Duodenal mucosa (tissue), 2 donors: ENCODE results near the gene CALML3.

Experiments
- H3K27ac ChIP-seq: one replicate; pipeline ENCODE4 v1.7.0; 2013; ENCODE audit warnings: low read depth, low read length
- H3K27me3 ChIP-seq, 2 donors: one replicate each; pipeline ENCODE4 v1.7.0; 2013; ENCODE audit warnings: low read length in 2 of 2, control low read depth in 1 of 2; ENCODE audit not compliant: insufficient read depth in 2 of 2, control insufficient read depth in 1 of 2
- H3K36me3 ChIP-seq, 2 donors: one replicate each; pipeline ENCODE4 v1.7.0; 2013; ENCODE audit warnings: low read length in 2 of 2, control low read depth in 1 of 2; ENCODE audit not compliant: insufficient read depth in 2 of 2, control insufficient read depth in 1 of 2
- H3K4me1 ChIP-seq, 2 donors: one replicate each; pipeline ENCODE4 v1.7.0; 2013; ENCODE audit warnings: low read length in 2 of 2, control low read depth in 1 of 2; ENCODE audit not compliant: insufficient read depth in 2 of 2, control insufficient read depth in 1 of 2
- H3K4me3 ChIP-seq, 2 donors: one replicate each; pipeline ENCODE4 v1.7.0; 2013; ENCODE audit warnings: low read length in 2 of 2, low read depth in 1 of 2
- H3K9ac ChIP-seq, 2 donors: one replicate each; pipeline ENCODE4 v1.7.0; 2013; ENCODE audit warnings: low read length in 2 of 2, low read depth in 1 of 2
- H3K9me3 ChIP-seq, 2 donors: one replicate each; pipeline ENCODE4 v1.7.0; 2013; ENCODE audit warnings: low read length in 2 of 2, control low read depth in 1 of 2; ENCODE audit not compliant: control insufficient read depth in 1 of 2

Gene CALML3

DNA sequence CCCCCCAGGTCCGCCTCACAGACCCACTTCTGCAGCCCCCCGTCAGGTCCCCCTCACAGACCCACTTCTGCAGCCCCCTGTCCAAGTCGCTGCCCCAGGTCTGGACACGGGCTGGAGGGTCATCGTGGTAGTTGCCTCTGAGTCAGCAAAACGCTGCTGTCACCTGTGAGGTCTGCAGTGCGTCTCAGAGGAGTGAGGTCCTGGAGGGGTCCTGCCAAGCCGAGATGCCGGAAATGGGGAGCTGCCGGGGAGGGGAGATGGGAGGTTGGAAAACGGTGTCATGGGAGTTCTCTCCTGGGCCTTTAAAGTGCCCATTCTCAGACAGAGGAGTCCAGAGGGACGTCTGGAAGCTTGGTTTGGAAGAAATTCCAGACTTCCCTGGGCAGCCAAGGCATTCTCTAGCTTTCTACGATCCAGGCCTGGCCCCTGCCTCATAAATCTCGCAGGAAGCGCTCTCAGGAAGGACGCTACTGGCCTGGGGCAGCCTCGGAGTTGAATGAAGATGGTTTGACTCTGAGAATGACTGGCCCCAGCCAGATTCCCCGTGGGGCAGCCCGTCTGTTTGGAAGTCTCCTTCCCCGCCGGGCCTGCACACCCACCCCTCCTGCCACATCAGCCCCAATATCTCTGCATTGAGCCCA is 38.7 kb downstream of the CALML3 start:
- Histone ChIP-seq H3K9ac (no peak overlapping the region), H3K4me3 (no peak overlapping the region), H3K27ac (no peak overlapping the region)

DNA sequence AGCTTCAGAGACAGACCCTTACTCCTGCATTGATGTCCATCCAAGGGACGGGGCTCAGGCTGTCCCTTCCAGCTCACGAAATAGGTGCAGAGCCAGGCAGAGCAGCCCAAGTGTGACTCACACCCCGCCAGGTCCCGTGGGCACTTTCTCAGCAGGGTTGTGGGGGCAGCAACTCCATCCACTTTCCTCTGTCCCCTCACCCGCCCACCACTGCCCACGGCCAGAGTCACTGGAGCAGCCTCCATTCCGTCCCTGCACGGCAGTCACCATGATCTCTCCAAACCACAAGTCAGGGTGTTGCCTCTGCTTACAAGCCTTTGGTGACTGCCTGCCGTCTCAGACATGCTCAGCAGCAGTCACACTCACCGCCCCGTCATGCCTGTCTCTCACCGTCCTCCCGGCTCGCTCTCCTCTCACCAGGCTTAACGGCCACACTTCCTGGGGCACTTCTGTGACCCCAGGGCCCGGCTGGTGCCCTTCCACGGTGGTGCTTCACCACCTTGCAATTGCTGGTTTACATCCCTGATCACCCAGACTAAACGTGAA is 39.3 kb downstream of the CALML3 start:
- Histone ChIP-seq H3K27me3 (no peaks in the 10 kb centered on the region), H3K9ac (no peak overlapping the region), H3K9me3 (no peaks in the 10 kb centered on the region), H3K27ac (no peak overlapping the region), H3K36me3 (no peaks in the 10 kb centered on the region), H3K4me3 (no peak overlapping the region), H3K4me1 (peaks cover 9 to 12% of the 10 kb centered on the region in 2 donors)

More for the DNA sequence above, 38.7 kb downstream of the CALML3 start:
- Histone ChIP-seq H3K36me3 (no peaks in the 10 kb centered on the region), H3K27me3 (no peaks in the 10 kb centered on the region), H3K9me3 (no peaks in the 10 kb centered on the region), H3K4me1 (peaks cover 9 to 12% of the 10 kb centered on the region in 2 donors)

- Histone ChIP-seq H3K9ac (no peak overlapping the region), H3K36me3 (no peaks in the 10 kb centered on the region), H3K4me3 (no peak overlapping the region), H3K27me3 (no peaks in the 10 kb centered on the region), H3K4me1 (peaks cover 9 to 12% of the 10 kb centered on the region in 2 donors), H3K9me3 (no peaks in the 10 kb centered on the region), H3K27ac (no peak overlapping the region)
These were observed 39.9 kb downstream of the CALML3 start for GRCh38 chr10:5564537-5565204.

GRCh38 chr10:5565205-5565545 is 40.4 kb downstream of the CALML3 start:
- H3K4me3 ChIP-seq, result no peak overlapping the region
- H3K9ac ChIP-seq, result no peak overlapping the region
- H3K4me1 ChIP-seq, result peaks cover 9 to 12% of the 10 kb centered on the region in 2 donors
- H3K9me3 ChIP-seq, result no peaks in the 10 kb centered on the region
- no peaks in the 10 kb centered on the region for H3K36me3 ChIP-seq
- H3K27me3 ChIP-seq, result no peaks in the 10 kb centered on the region
- no peak overlapping the region for H3K27ac ChIP-seq

- Histone ChIP-seq H3K4me1 (peaks cover 9 to 12% of the 10 kb centered on the region in 2 donors), H3K36me3 (no peaks in the 10 kb centered on the region), H3K9ac (no peak overlapping the region), H3K9me3 (no peaks in the 10 kb centered on the region), H3K27me3 (no peaks in the 10 kb centered on the region), H3K4me3 (no peak overlapping the region), H3K27ac (no peak overlapping the region)
These were observed 41.2 kb downstream of the CALML3 start for GRCh38 chr10:5565671-5566581.

- Histone ChIP-seq H3K4me3 (no peak overlapping the region), H3K9me3 (no peaks in the 10 kb centered on the region), H3K4me1 (peaks cover 13 to 19% of the 10 kb centered on the region in 2 donors), H3K27ac (no peak overlapping the region), H3K27me3 (no peaks in the 10 kb centered on the region), H3K36me3 (no peaks in the 10 kb centered on the region), H3K9ac (no peak overlapping the region)
These were observed 41.9 kb downstream of the CALML3 start for GRCh38 chr10:5566614-5567013.

DNA sequence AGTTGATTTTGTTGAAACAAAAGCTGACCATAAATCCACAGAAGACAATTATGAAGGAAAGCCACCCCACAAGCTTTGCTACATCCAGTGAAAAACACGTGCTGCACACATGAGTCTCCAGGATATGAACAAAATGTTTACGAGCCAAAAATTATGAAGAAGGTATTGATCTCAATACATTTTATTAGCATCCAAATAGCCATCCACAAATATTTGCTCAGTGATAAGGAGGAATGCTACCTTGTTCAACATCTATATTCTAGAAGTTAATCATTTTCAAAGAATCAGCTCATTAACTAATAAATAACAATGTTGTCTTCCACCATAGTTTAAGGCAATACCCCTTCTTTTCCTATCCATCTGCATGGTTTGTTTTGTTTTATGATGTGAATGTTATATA is 42.7 kb downstream of the CALML3 start:
- Histone ChIP-seq H3K4me1 (peaks cover 22 to 28% of the 10 kb centered on the region in 2 donors), H3K27ac (no peak overlapping the region), H3K27me3 (no peaks in the 10 kb centered on the region), H3K36me3 (no peaks in the 10 kb centered on the region), H3K4me3 (no peak overlapping the region), H3K9me3 (no peaks in the 10 kb centered on the region), H3K9ac (no peak overlapping the region)

GRCh38 chr10:5568984-5569383 is 44.2 kb downstream of the CALML3 start:
- H3K27ac ChIP-seq, result no peak overlapping the region
- H3K4me1 ChIP-seq, result peaks cover 27 to 28% of the 10 kb centered on the region in 2 donors
- no peak overlapping the region for H3K9ac ChIP-seq
- H3K36me3 ChIP-seq, result no peaks in the 10 kb centered on the region
- no peaks in the 10 kb centered on the region for H3K9me3 ChIP-seq
- no peak overlapping the region for H3K4me3 ChIP-seq
- H3K27me3 ChIP-seq, result no peaks in the 10 kb centered on the region

GRCh38 chr10:5569568-5569967 is 44.8 kb downstream of the CALML3 start:
- Histone ChIP-seq H3K4me3 (no peak overlapping the region), H3K9ac (no peak overlapping the region), H3K27me3 (no peaks in the 10 kb centered on the region), H3K27ac (no peak overlapping the region), H3K36me3 (no peaks in the 10 kb centered on the region), H3K9me3 (no peaks in the 10 kb centered on the region), H3K4me1 (peaks cover 31 to 33% of the 10 kb centered on the region in 2 donors)
